Caco-2 (cell line): ENCODE data around the gene UMAD1. TPM values are rescaled to one million over a fixed set of nuclear protein-coding genes. Genes with fewer than 3 reads are reported as not detected.

Source experiments
- BruUV-seq: library from RNA; stranded (reverse); fragments of 400-500 nt; replicated peaks from 2 replicates; lab custom pipeline; 2021; lab: Mats Ljungman, UMichigan
- CTCF ChIA-PET: fragments of 300-600 bp; sonication (Branson Sonifier 250); formaldehyde crosslinking; loops from one replicate; lab custom pipeline; 2022; ENCODE audit warnings: antibody characterized with exemption; lab: Charles Lee
- POLR2A ChIA-PET: fragments of 300-600 bp; sonication (Branson Sonifier 250); formaldehyde crosslinking; loops from one replicate; lab custom pipeline; 2022; ENCODE audit warnings: antibody characterized with exemption; lab: Charles Lee
- DNase-seq, 2 experiments: peaks; one replicate each; pipeline versions ENCODE4 v3.0.0 to v3.0.0-alpha.2; 2020 to 2022
- H3K27me3 ChIP-seq: replicated peaks from 2 replicates; pipeline ENCODE4 v1.6.0; 2011; ENCODE audit warnings: low read length; ENCODE audit not compliant: control insufficient read depth, insufficient read depth
- H3K36me3 ChIP-seq: 2 replicates; pipeline ENCODE4 v1.5.1; 2011; ENCODE audit warnings: low read length; ENCODE audit not compliant: control insufficient read depth, insufficient read depth
- H3K4me1 ChIP-seq: fragments of 250-450 bp; sonication (Bioruptor Pico); 2 replicates; pipeline ENCODE4 v1.5.1; 2020; ENCODE audit warnings: mild to moderate bottlenecking
- H3K4me3 ChIP-seq: 2 replicates; pipeline ENCODE4 v1.5.1; 2011; ENCODE audit warnings: low read depth, mild to moderate bottlenecking, control low read depth, low read length
- H3K9me3 ChIP-seq: fragments of 250-450 bp; sonication (Bioruptor Pico); 2 replicates; pipeline ENCODE4 v1.5.1; 2020; ENCODE audit warnings: mild to moderate bottlenecking, moderate library complexity
- H3K27ac Mint-ChIP-seq: one replicate; pipeline ENCODE4 v1.8.0; 2022; ENCODE audit warnings: mixed read lengths; ENCODE audit not compliant: unreplicated experiment
- H3K27me3 Mint-ChIP-seq: one replicate; pipeline ENCODE4 v1.8.0; 2022; ENCODE audit warnings: mixed read lengths; ENCODE audit not compliant: insufficient read depth, unreplicated experiment
- H3K36me3 Mint-ChIP-seq: one replicate; pipeline ENCODE4 v1.8.0; 2022; ENCODE audit warnings: mild to moderate bottlenecking, mixed read lengths; ENCODE audit not compliant: insufficient read depth, unreplicated experiment
- H3K4me1 Mint-ChIP-seq: one replicate; pipeline ENCODE4 v1.8.0; 2022; ENCODE audit warnings: low read depth, mixed read lengths; ENCODE audit not compliant: unreplicated experiment
- H3K4me3 Mint-ChIP-seq: one replicate; pipeline ENCODE4 v1.8.0; 2022; ENCODE audit warnings: mild to moderate bottlenecking, moderate library complexity, mixed read lengths; ENCODE audit not compliant: unreplicated experiment
- H3K9me3 Mint-ChIP-seq: one replicate; pipeline ENCODE4 v1.8.0; 2022; ENCODE audit warnings: mixed read lengths; ENCODE audit not compliant: unreplicated experiment
- intact Hi-C: fragments of 100-400 bp; cut with micrococcal nuclease; formaldehyde crosslinking; loops from one replicate; pipeline ENCODE4 v1.10.0; 2022; ENCODE audit not compliant: unreplicated experiment
- total RNA-seq: library from RNA; stranded (reverse); gene quantifications from 2 replicates; pipeline ENCODE4 v1.2.3, GENCODE V29; 2022
- TF ChIP-seq, protein P1 (sequence below), 2 experiments: fragments of 200-600 bp in 1 of 2; IDR thresholded peaks; 1 replicate in 1 of 2; 2 replicates in 1 of 2; pipeline versions ENCODE4 v1.5.1 to v1.8.0; 2011 to 2022; ENCODE audit warnings: antibody characterized with exemption in 1 of 2, control low read depth in 1 of 2, inconsistent platforms in 1 of 2, low read depth in 1 of 2, low read length in 1 of 2, mild to moderate bottlenecking in 1 of 2, moderate library complexity in 1 of 2; ENCODE audit not compliant: insufficient read depth in 1 of 2, severe bottlenecking in 1 of 2, unreplicated experiment in 1 of 2

UMAD1 gene
- total RNA-seq, 1 experiment from 2014 or later: 20.0 TPM

DNA sequence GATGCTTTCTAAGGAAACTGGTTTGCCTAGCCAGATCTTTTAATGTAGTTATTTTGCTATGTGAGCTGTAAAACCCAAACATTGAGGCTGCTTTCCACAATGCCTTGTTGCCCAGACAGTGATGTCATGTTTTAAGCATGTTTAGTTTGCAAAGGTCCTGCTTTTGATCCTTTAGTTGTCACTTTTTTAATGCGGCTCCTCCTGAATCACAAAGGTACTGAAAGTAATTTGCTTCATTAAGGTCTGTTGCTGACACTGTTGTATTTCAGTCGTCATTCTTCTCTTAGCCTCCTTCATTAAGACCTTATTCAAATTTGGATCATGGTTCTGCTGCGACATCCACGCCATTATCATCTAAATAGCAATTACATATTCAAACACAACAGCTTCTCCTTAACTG lies 67.3 kb downstream of the UMAD1 start:
- BruUV-seq: no TSS peak
- TF ChIP-seq, protein P1, sequence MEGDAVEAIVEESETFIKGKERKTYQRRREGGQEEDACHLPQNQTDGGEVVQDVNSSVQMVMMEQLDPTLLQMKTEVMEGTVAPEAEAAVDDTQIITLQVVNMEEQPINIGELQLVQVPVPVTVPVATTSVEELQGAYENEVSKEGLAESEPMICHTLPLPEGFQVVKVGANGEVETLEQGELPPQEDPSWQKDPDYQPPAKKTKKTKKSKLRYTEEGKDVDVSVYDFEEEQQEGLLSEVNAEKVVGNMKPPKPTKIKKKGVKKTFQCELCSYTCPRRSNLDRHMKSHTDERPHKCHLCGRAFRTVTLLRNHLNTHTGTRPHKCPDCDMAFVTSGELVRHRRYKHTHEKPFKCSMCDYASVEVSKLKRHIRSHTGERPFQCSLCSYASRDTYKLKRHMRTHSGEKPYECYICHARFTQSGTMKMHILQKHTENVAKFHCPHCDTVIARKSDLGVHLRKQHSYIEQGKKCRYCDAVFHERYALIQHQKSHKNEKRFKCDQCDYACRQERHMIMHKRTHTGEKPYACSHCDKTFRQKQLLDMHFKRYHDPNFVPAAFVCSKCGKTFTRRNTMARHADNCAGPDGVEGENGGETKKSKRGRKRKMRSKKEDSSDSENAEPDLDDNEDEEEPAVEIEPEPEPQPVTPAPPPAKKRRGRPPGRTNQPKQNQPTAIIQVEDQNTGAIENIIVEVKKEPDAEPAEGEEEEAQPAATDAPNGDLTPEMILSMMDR (IDR thresholded peaks at IDR 0.05; ENCODE audit: insufficient read depth in 1 of 2, low read depth in 1 of 2, low read length in 1 of 2, severe bottlenecking in 1 of 2, unreplicated experiment in 1 of 2): no peak
- Mint-ChIP-seq H3K4me1 (peaks cover 17% of the 10 kb centered on the region), H3K27me3 (no peaks in the 10 kb centered on the region), H3K4me3 (no peak overlapping the region), H3K27ac (no peak overlapping the region), H3K9me3 (no peaks in the 10 kb centered on the region), H3K36me3 (no peaks in the 10 kb centered on the region)
- no peak overlapping the region for H3K4me3 ChIP-seq
- POLR2A ChIA-PET: no interaction called here
- CTCF ChIA-PET: no interaction called here
- intact Hi-C loops: no loop called here
- H3K9me3 ChIP-seq: no peaks in the 10 kb centered on the region
- no peaks in the 10 kb centered on the region for H3K36me3 ChIP-seq
- H3K4me1 ChIP-seq: peaks cover 14% of the 10 kb centered on the region
- DNase-seq: no peak
- no peaks in the 10 kb centered on the region for H3K27me3 ChIP-seq

- H3K4me3 ChIP-seq: no peak overlapping the region
- no peaks in the 10 kb centered on the region for H3K36me3 Mint-ChIP-seq
- ChIA-PET CTCF (no interaction called here), POLR2A (no interaction called here)
- no peak overlapping the region for H3K4me3 Mint-ChIP-seq
- no peak overlapping the region for H3K27ac Mint-ChIP-seq
- DNase-seq: peak in 1 of 2 experiments; percentile 7
- H3K27me3 ChIP-seq: no peaks in the 10 kb centered on the region
- H3K4me1 Mint-ChIP-seq: peaks cover 17% of the 10 kb centered on the region
- H3K9me3 ChIP-seq: no peaks in the 10 kb centered on the region
- BruUV-seq: no TSS peak
- no peaks in the 10 kb centered on the region for H3K9me3 Mint-ChIP-seq
- intact Hi-C loops: no loop called here
- no peaks in the 10 kb centered on the region for H3K36me3 ChIP-seq
- no peaks in the 10 kb centered on the region for H3K27me3 Mint-ChIP-seq
- peaks cover 14% of the 10 kb centered on the region for H3K4me1 ChIP-seq
- TF ChIP-seq, protein P1 (IDR thresholded peaks at IDR 0.05; ENCODE audit: insufficient read depth in 1 of 2, low read depth in 1 of 2, low read length in 1 of 2, severe bottlenecking in 1 of 2, unreplicated experiment in 1 of 2): no peak
Measured at GRCh38 chr7:7709291-7709690, 68.7 kb downstream of the UMAD1 start.

- Mint-ChIP-seq H3K4me1 (peaks cover 17% of the 10 kb centered on the region), H3K27ac (no peak overlapping the region), H3K27me3 (no peaks in the 10 kb centered on the region), H3K4me3 (no peak overlapping the region), H3K36me3 (no peaks in the 10 kb centered on the region), H3K9me3 (no peaks in the 10 kb centered on the region)
- H3K4me1 ChIP-seq: peaks cover 14% of the 10 kb centered on the region
- H3K27me3 ChIP-seq: no peaks in the 10 kb centered on the region
- H3K4me3 ChIP-seq: no peak overlapping the region
- BruUV-seq: no TSS peak
- TF ChIP-seq, protein P1 (IDR thresholded peaks at IDR 0.05; ENCODE audit: insufficient read depth in 1 of 2, low read depth in 1 of 2, low read length in 1 of 2, severe bottlenecking in 1 of 2, unreplicated experiment in 1 of 2): no peak
- CTCF ChIA-PET: no interaction called here
- DNase-seq: no peak
- H3K9me3 ChIP-seq: no peaks in the 10 kb centered on the region
- intact Hi-C loops: no loop called here
- no peaks in the 10 kb centered on the region for H3K36me3 ChIP-seq
- POLR2A ChIA-PET: no interaction called here
Measured at GRCh38 chr7:7710469-7710868, 69.9 kb downstream of the UMAD1 start.
